Parathyroid adenoma (tissue), 2 donors: ENCODE measurements around the gene GABARAP.

Source experiments
- H2AFZ ChIP-seq: fragments of 300-600 bp; sonication (generic); one replicate; pipeline ENCODE4 v1.7.0; 2017; ENCODE audit warnings: antibody characterized with exemption, mild to moderate bottlenecking
- H3K27ac ChIP-seq: fragments of 300-600 bp; sonication (generic); one replicate; pipeline ENCODE4 v1.7.0; 2017
- H3K27me3 ChIP-seq: fragments of 300-600 bp; sonication (generic); one replicate; pipeline ENCODE4 v1.7.0; 2017; ENCODE audit warnings: low read length; ENCODE audit not compliant: control insufficient read depth, insufficient read depth
- H3K36me3 ChIP-seq: fragments of 300-600 bp; sonication (generic); one replicate; pipeline ENCODE4 v1.7.0; 2017; ENCODE audit warnings: low read length; ENCODE audit not compliant: control insufficient read depth, insufficient read depth
- H3K4me1 ChIP-seq: fragments of 300-600 bp; sonication (generic); one replicate; pipeline ENCODE4 v1.7.0; 2017; ENCODE audit warnings: control low read depth
- H3K4me2 ChIP-seq: fragments of 300-600 bp; sonication (generic); one replicate; pipeline ENCODE4 v1.7.0; 2017; ENCODE audit warnings: low read length
- H3K4me3 ChIP-seq: fragments of 300-600 bp; sonication (generic); one replicate; pipeline ENCODE4 v1.7.0; 2017; ENCODE audit warnings: low read depth, low read length
- H3K79me2 ChIP-seq: fragments of 300-600 bp; sonication (generic); one replicate; pipeline ENCODE4 v1.7.0; 2017; ENCODE audit warnings: control low read depth
- H3K9ac ChIP-seq: fragments of 300-600 bp; sonication (generic); one replicate; pipeline ENCODE4 v1.7.0; 2017; ENCODE audit warnings: mild to moderate bottlenecking
- H3K9me3 ChIP-seq: fragments of 300-600 bp; sonication (generic); one replicate; pipeline ENCODE4 v1.7.0; 2017; ENCODE audit warnings: low read length; ENCODE audit not compliant: control insufficient read depth
- TF ChIP-seq, protein P1 (sequence below): fragments of 300-600 bp; sonication (generic); IDR thresholded peaks from one replicate; pipeline ENCODE4 v1.7.0; 2017; ENCODE audit warnings: antibody characterized with exemption, mild to moderate bottlenecking
- donor health status: primary hyperparathyroidism.

GABARAP gene

GRCh38 chr17:7196651-7197401, 45.4 kb downstream of the GABARAP start:
- TF ChIP-seq, protein P1, sequence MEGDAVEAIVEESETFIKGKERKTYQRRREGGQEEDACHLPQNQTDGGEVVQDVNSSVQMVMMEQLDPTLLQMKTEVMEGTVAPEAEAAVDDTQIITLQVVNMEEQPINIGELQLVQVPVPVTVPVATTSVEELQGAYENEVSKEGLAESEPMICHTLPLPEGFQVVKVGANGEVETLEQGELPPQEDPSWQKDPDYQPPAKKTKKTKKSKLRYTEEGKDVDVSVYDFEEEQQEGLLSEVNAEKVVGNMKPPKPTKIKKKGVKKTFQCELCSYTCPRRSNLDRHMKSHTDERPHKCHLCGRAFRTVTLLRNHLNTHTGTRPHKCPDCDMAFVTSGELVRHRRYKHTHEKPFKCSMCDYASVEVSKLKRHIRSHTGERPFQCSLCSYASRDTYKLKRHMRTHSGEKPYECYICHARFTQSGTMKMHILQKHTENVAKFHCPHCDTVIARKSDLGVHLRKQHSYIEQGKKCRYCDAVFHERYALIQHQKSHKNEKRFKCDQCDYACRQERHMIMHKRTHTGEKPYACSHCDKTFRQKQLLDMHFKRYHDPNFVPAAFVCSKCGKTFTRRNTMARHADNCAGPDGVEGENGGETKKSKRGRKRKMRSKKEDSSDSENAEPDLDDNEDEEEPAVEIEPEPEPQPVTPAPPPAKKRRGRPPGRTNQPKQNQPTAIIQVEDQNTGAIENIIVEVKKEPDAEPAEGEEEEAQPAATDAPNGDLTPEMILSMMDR: no peak
- no peak overlapping the region for H3K4me3 ChIP-seq
- no peaks in the 10 kb centered on the region for H3K9me3 ChIP-seq
- no peak overlapping the region for H3K4me2 ChIP-seq
- H3K27me3 ChIP-seq: no peaks in the 10 kb centered on the region
- no peaks in the 10 kb centered on the region for H3K4me1 ChIP-seq
- no peaks in the 10 kb centered on the region for H3K79me2 ChIP-seq
- H3K9ac ChIP-seq: no peak overlapping the region
- H3K36me3 ChIP-seq: no peaks in the 10 kb centered on the region
- H2AFZ ChIP-seq: no peak overlapping the region
- H3K27ac ChIP-seq: no peak overlapping the region

GRCh38 chr17:7195971-7196370, 46.3 kb downstream of the GABARAP start:
- Histone ChIP-seq H3K36me3 (no peaks in the 10 kb centered on the region), H3K4me3 (no peak overlapping the region), H3K27me3 (no peaks in the 10 kb centered on the region), H3K79me2 (no peaks in the 10 kb centered on the region), H2AFZ (no peak overlapping the region), H3K27ac (no peak overlapping the region), H3K9me3 (no peaks in the 10 kb centered on the region), H3K4me2 (no peak overlapping the region), H3K9ac (no peak overlapping the region), H3K4me1 (no peaks in the 10 kb centered on the region)
- TF ChIP-seq, protein P1: no peak

- no peaks in the 10 kb centered on the region for H3K27me3 ChIP-seq
- no peaks in the 10 kb centered on the region for H3K79me2 ChIP-seq
- H3K27ac ChIP-seq: no peak overlapping the region
- H3K36me3 ChIP-seq: no peaks in the 10 kb centered on the region
- no peak overlapping the region for H3K9ac ChIP-seq
- H2AFZ ChIP-seq: no peak overlapping the region
- no peaks in the 10 kb centered on the region for H3K4me1 ChIP-seq
- no peaks in the 10 kb centered on the region for H3K9me3 ChIP-seq
- H3K4me3 ChIP-seq: no peak overlapping the region
- no peak overlapping the region for H3K4me2 ChIP-seq
- TF ChIP-seq, protein P1: no peak
Observed at GRCh38 chr17:7192271-7192937, 49.8 kb downstream of the GABARAP start.

DNA sequence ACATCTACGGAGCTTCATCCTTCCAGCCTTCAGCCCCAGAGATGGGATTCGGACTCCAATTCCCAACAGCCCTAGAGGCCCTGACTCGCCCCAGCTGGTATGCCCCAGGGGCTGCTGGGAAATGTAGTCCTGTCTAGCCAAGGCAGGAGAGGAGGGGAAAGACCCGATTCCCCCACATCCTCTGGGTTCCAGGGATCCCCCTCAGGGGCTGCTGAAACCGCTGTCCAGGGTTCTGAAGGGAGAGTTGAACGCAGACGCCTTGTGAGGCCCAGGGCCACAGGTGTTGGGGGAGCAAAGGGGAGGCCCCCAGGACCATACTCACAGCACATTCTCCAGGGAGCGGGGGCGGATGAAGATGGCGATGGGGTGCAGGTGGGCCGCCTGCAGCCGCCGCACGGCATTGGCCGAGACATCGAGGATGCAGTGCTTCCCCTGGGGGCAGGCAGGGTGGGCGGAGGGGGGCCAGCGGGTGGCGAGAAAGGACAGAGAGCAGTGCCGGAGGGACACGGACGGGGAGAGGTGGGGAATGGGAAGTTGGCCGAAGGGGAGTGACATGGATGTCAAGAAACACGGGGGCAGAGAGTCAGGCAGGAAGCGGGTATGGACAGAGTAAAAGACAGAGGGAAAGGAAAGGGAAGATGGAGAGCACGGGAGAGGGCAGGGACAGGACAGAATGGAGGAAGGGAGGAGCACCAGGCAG, 50.5 kb downstream of the GABARAP start:
- TF ChIP-seq, protein P1: no peak
- H3K27ac ChIP-seq: no peak overlapping the region
- no peak overlapping the region for H2AFZ ChIP-seq
- no peaks in the 10 kb centered on the region for H3K4me1 ChIP-seq
- H3K27me3 ChIP-seq: no peaks in the 10 kb centered on the region
- H3K9me3 ChIP-seq: no peaks in the 10 kb centered on the region
- H3K79me2 ChIP-seq: no peaks in the 10 kb centered on the region
- no peak overlapping the region for H3K4me3 ChIP-seq
- H3K4me2 ChIP-seq: no peak overlapping the region
- H3K9ac ChIP-seq: no peak overlapping the region
- H3K36me3 ChIP-seq: no peaks in the 10 kb centered on the region
